ENCODE data around the gene GLUD1. TPM values are rescaled to one million over a fixed set of nuclear protein-coding genes. Genes with fewer than 3 reads are reported as not detected.
"Not testable (repeated sequence)": the region's sequence is repeated elsewhere in the genome, so short reads cannot be mapped to it uniquely, and the experiment has no call there.

The GLUD1 gene
- total RNA-seq (2014; rRNA removed; shearing (Covaris generic)) = 86.5 and 98.5 TPM in 2 replicates
- total RNA-seq (2022) = 109 and 114 TPM in 2 replicates
- Bru-seq, nascent RNA = percentile 87 among the genes with signal in this experiment
- percentile 96 among the genes with signal in this experiment for BruChase-seq, experiment 1, labeled RNA remaining after a 6-hour chase
- percentile 89 among the genes with signal in this experiment for BruChase-seq, experiment 2, labeled RNA remaining after a 2-hour chase
- long read RNA-seq, transcript GLUD1-201 (13 exons, 3,039 nt) = major isoform, 164 of 183 reads
- long read RNA-seq, partial matches to known transcripts = 12 of 183 reads
- long read RNA-seq, other reads (novel, unspliced or antisense) = 7 of 183 reads

- H3K9me2 ChIP-seq (ENCODE audit: insufficient read depth, low read length) = no peaks in the 10 kb centered on the region
- POLR2A ChIA-PET = interaction anchor here (0.6 to 2.1 kb wide), 2 partner anchors 17 to 235 kb away, joined by 3 to 7 read pairs; no protein-coding TSS in a partner anchor
- peaks cover 60% of the 10 kb centered on the region for H3K79me2 ChIP-seq (ENCODE audit: insufficient read depth, low read depth, low read length)
- H3K9me3 ChIP-seq (ENCODE audit: low read length) = no peaks in the 10 kb centered on the region; the same call in 1 of the 2 replicates
- BruUV-seq (replicated peaks) = no TSS peak
- intact Hi-C loops (cut with micrococcal nuclease; ENCODE audit: unreplicated experiment) = loop anchor here (10.0 kb wide), 3 partner anchors 700 to 1900 kb away; partner anchors contain the start of genes FAS and STAMBPL1
- CTCF ChIA-PET (ENCODE audit: unreplicated experiment) = no interaction called here
- H3K4me1 ChIP-seq (ENCODE audit: insufficient read depth, low read length, poor library complexity, severe bottlenecking) = peaks cover 44% of the 10 kb centered on the region
- H3K27ac ChIP-seq (ENCODE audit: low read depth, low read length, poor library complexity, severe bottlenecking) = peak within 1 kb of the TSS; percentile 80
- peak within 1 kb of the TSS; percentile 74 for H2AFZ ChIP-seq (ENCODE audit: low read length)
- H3K4me2 ChIP-seq (ENCODE audit: low read length) = peak within 1 kb of the TSS; percentile 89
- DNase-seq (ENCODE audit: low spot score) = peak; percentile 94
- TF ChIP-seq EZH2phosphoT487 (IDR thresholded peaks at IDR 0.05; ENCODE audit: borderline replicate concordance, low read depth, low read length) (no peak), CTCF (conservative IDR thresholded peaks at IDR 0.05; ENCODE audit: low read length) (no peak)
- H4K20me1 ChIP-seq (ENCODE audit: insufficient read depth, low read length) = peaks cover 24% of the 10 kb centered on the region
- H3K4me3 ChIP-seq (ENCODE audit: low read depth, low read length, poor library complexity, severe bottlenecking) = peak within 1 kb of the TSS; percentile 92
- peaks cover 43% of the 10 kb centered on the region for H3K36me3 ChIP-seq (ENCODE audit: insufficient read depth, low read length)
Observed at GRCh38 chr10:87094373-87095235, at the start of gene GLUD1, which contains the start of gene SHLD2. GLUD1 (minus strand) TSS chr10:87094843; CDS start chr10:87094769, 74 bp downstream. SHLD2 (plus strand) TSS chr10:87095206; CDS start chr10:87151355, 56,149 bp downstream.

- POLR2A ChIA-PET = interaction anchor here (0.6 kb wide), 2 partner anchors 33 to 57 kb away, joined by 3 read pairs; no protein-coding TSS in a partner anchor
- H3K4me1 ChIP-seq (ENCODE audit: insufficient read depth, low read length, poor library complexity, severe bottlenecking); H3K9me3 ChIP-seq (ENCODE audit: low read length); H3K4me2 ChIP-seq (ENCODE audit: low read length); H3K4me3 ChIP-seq (ENCODE audit: low read depth, low read length, poor library complexity, severe bottlenecking); H3K79me2 ChIP-seq (ENCODE audit: insufficient read depth, low read depth, low read length); H3K27ac ChIP-seq (ENCODE audit: low read depth, low read length, poor library complexity, severe bottlenecking); intact Hi-C loops (cut with micrococcal nuclease; ENCODE audit: unreplicated experiment); H2AFZ ChIP-seq (ENCODE audit: low read length); BruUV-seq (replicated peaks); H3K9me2 ChIP-seq (ENCODE audit: insufficient read depth, low read length); DNase-seq (ENCODE audit: low spot score); H4K20me1 ChIP-seq (ENCODE audit: insufficient read depth, low read length); CTCF ChIA-PET (ENCODE audit: unreplicated experiment); H3K36me3 ChIP-seq (ENCODE audit: insufficient read depth, low read length): not testable (repeated sequence)
Observed at GRCh38 chr10:87143109-87143418, 48.4 kb upstream of the GLUD1 start.

GRCh38 chr10:87142230-87143108 is 47.8 kb upstream of the GLUD1 start:
- DNase-seq (ENCODE audit: low spot score); H4K20me1 ChIP-seq (ENCODE audit: insufficient read depth, low read length); H2AFZ ChIP-seq (ENCODE audit: low read length); CTCF ChIA-PET (ENCODE audit: unreplicated experiment); H3K4me2 ChIP-seq (ENCODE audit: low read length); intact Hi-C loops (cut with micrococcal nuclease; ENCODE audit: unreplicated experiment); H3K4me1 ChIP-seq (ENCODE audit: insufficient read depth, low read length, poor library complexity, severe bottlenecking); H3K9me3 ChIP-seq (ENCODE audit: low read length); H3K79me2 ChIP-seq (ENCODE audit: insufficient read depth, low read depth, low read length); H3K9me2 ChIP-seq (ENCODE audit: insufficient read depth, low read length); H3K4me3 ChIP-seq (ENCODE audit: low read depth, low read length, poor library complexity, severe bottlenecking); H3K36me3 ChIP-seq (ENCODE audit: insufficient read depth, low read length); BruUV-seq (replicated peaks); H3K27ac ChIP-seq (ENCODE audit: low read depth, low read length, poor library complexity, severe bottlenecking): not testable (repeated sequence)
- POLR2A ChIA-PET = interaction anchor here (0.6 kb wide), 1 partner anchor 57 kb away, joined by 3 read pairs; no protein-coding TSS in a partner anchor

- CTCF ChIA-PET (ENCODE audit: unreplicated experiment); H3K4me3 ChIP-seq (ENCODE audit: low read depth, low read length, poor library complexity, severe bottlenecking); H2AFZ ChIP-seq (ENCODE audit: low read length); H3K36me3 ChIP-seq (ENCODE audit: insufficient read depth, low read length); H3K9me2 ChIP-seq (ENCODE audit: insufficient read depth, low read length); H3K27ac ChIP-seq (ENCODE audit: low read depth, low read length, poor library complexity, severe bottlenecking); H3K79me2 ChIP-seq (ENCODE audit: insufficient read depth, low read depth, low read length); POLR2A ChIA-PET; H3K4me2 ChIP-seq (ENCODE audit: low read length); H3K9me3 ChIP-seq (ENCODE audit: low read length); BruUV-seq (replicated peaks); H3K4me1 ChIP-seq (ENCODE audit: insufficient read depth, low read length, poor library complexity, severe bottlenecking); DNase-seq (ENCODE audit: low spot score); intact Hi-C loops (cut with micrococcal nuclease; ENCODE audit: unreplicated experiment); H4K20me1 ChIP-seq (ENCODE audit: insufficient read depth, low read length): not testable (repeated sequence)
Observed at GRCh38 chr10:87137478-87137877, 42.8 kb upstream of the GLUD1 start.

GRCh38 chr10:87134440-87134839 is 39.8 kb upstream of the GLUD1 start:
- H3K4me3 ChIP-seq (ENCODE audit: low read depth, low read length, poor library complexity, severe bottlenecking); CTCF ChIA-PET (ENCODE audit: unreplicated experiment); POLR2A ChIA-PET; H3K4me2 ChIP-seq (ENCODE audit: low read length); intact Hi-C loops (cut with micrococcal nuclease; ENCODE audit: unreplicated experiment); H3K36me3 ChIP-seq (ENCODE audit: insufficient read depth, low read length); DNase-seq (ENCODE audit: low spot score); H3K27ac ChIP-seq (ENCODE audit: low read depth, low read length, poor library complexity, severe bottlenecking); BruUV-seq (replicated peaks); H3K4me1 ChIP-seq (ENCODE audit: insufficient read depth, low read length, poor library complexity, severe bottlenecking); H3K79me2 ChIP-seq (ENCODE audit: insufficient read depth, low read depth, low read length); H3K9me3 ChIP-seq (ENCODE audit: low read length); H4K20me1 ChIP-seq (ENCODE audit: insufficient read depth, low read length); H2AFZ ChIP-seq (ENCODE audit: low read length); H3K9me2 ChIP-seq (ENCODE audit: insufficient read depth, low read length): not testable (repeated sequence)
